Measurements from ENCODE around the gene WWP2.
"Not testable (repeated sequence)": the region's sequence is repeated elsewhere in the genome, so short reads cannot be mapped to it uniquely, and the experiment has no call there.

The WWP2 gene

GRCh38 chr16:69951017-69951671 is 189.0 kb downstream of the WWP2 start, which contains the start of gene CLEC18A:
Gene CLEC18A, plus strand, starts transcription at chr16:69951334. Its CDS starts 33 bp downstream, at chr16:69951367.
- DNase-seq (ENCODE audit: low read depth); H3K4me3 ChIP-seq (ENCODE audit: control insufficient read depth, low read depth, low read length): not testable (repeated sequence)

GRCh38 chr16:69951672-69952031 is 189.5 kb downstream of the WWP2 start:
- not testable (repeated sequence) for DNase-seq (ENCODE audit: low read depth); H3K4me3 ChIP-seq (ENCODE audit: control insufficient read depth, low read depth, low read length)

- not testable (repeated sequence) for DNase-seq (ENCODE audit: low read depth); H3K4me3 ChIP-seq (ENCODE audit: control insufficient read depth, low read depth, low read length)
Observed at GRCh38 chr16:69952116-69952515, 190.0 kb downstream of the WWP2 start.

GRCh38 chr16:69952572-69953355 is 190.6 kb downstream of the WWP2 start:
- not testable (repeated sequence) for H3K4me3 ChIP-seq (ENCODE audit: control insufficient read depth, low read depth, low read length); DNase-seq (ENCODE audit: low read depth)

- H3K4me3 ChIP-seq (ENCODE audit: control insufficient read depth, low read depth, low read length); DNase-seq (ENCODE audit: low read depth): not testable (repeated sequence)
Observed at GRCh38 chr16:69954241-69954640, 192.1 kb downstream of the WWP2 start.

GRCh38 chr16:69963312-69963711 is 201.2 kb downstream of the WWP2 start:
- not testable (repeated sequence) for H3K4me3 ChIP-seq (ENCODE audit: control insufficient read depth, low read depth, low read length); DNase-seq (ENCODE audit: low read depth)

- peak; percentile 19 for DNase-seq (ENCODE audit: low read depth)
- H3K4me3 ChIP-seq (ENCODE audit: control insufficient read depth, low read depth, low read length), result peak overlapping the region; percentile 25
Observed at GRCh38 chr16:69964960-69965660, 203.0 kb downstream of the WWP2 start.

- not testable (repeated sequence) for H3K4me3 ChIP-seq (ENCODE audit: control insufficient read depth, low read depth, low read length); DNase-seq (ENCODE audit: low read depth)
Observed at GRCh38 chr16:69965661-69966054, 203.5 kb downstream of the WWP2 start.

- not testable (repeated sequence) for DNase-seq (ENCODE audit: low read depth); H3K4me3 ChIP-seq (ENCODE audit: control insufficient read depth, low read depth, low read length)
Observed at GRCh38 chr16:69967688-69968087, 205.6 kb downstream of the WWP2 start.

- DNase-seq (ENCODE audit: low read depth); H3K4me3 ChIP-seq (ENCODE audit: control insufficient read depth, low read depth, low read length): not testable (repeated sequence)
Observed at GRCh38 chr16:69968125-69968524, 206.0 kb downstream of the WWP2 start.

- not testable (repeated sequence) for H3K4me3 ChIP-seq (ENCODE audit: control insufficient read depth, low read depth, low read length); DNase-seq (ENCODE audit: low read depth)
Observed at GRCh38 chr16:69969657-69970056, 207.5 kb downstream of the WWP2 start.

GRCh38 chr16:69972120-69972519 is 210.0 kb downstream of the WWP2 start:
- H3K4me3 ChIP-seq (ENCODE audit: control insufficient read depth, low read depth, low read length); DNase-seq (ENCODE audit: low read depth): not testable (repeated sequence)

- not testable (repeated sequence) for H3K4me3 ChIP-seq (ENCODE audit: control insufficient read depth, low read depth, low read length); DNase-seq (ENCODE audit: low read depth)
Observed at GRCh38 chr16:69972935-69973334, 210.8 kb downstream of the WWP2 start.

GRCh38 chr16:69985196-69985595 is 223.1 kb downstream of the WWP2 start:
- DNase-seq (ENCODE audit: low read depth); H3K4me3 ChIP-seq (ENCODE audit: control insufficient read depth, low read depth, low read length): not testable (repeated sequence)
